Hepatocyte (in vitro differentiated cells): Measurements from ENCODE around the gene NT5C.
"Not testable (repeated sequence)": the region's sequence is repeated elsewhere in the genome, so short reads cannot be mapped to it uniquely, and the experiment has no call there.

Source experiments
- CTCF ChIP-seq: fragments of 200-600 bp; sonication (generic); IDR thresholded peaks from 2 replicates; pipeline ENCODE4 v1.5.1; 2016; ENCODE audit warnings: antibody characterized with exemption, mild to moderate bottlenecking; ENCODE audit not compliant: poor library complexity
- EZH2 ChIP-seq: fragments of 200-600 bp; sonication (generic); IDR thresholded peaks from 2 replicates; pipeline ENCODE4 v1.6.1; 2016; ENCODE audit warnings: antibody characterized with exemption, mild to moderate bottlenecking, borderline replicate concordance
- EZH2phosphoT487 ChIP-seq: fragments of 200-600 bp; sonication (generic); IDR thresholded peaks from one replicate; pipeline ENCODE4 v1.6.1; 2018; ENCODE audit warnings: antibody characterized with exemption, mild to moderate bottlenecking, low read depth, moderate library complexity; ENCODE audit not compliant: unreplicated experiment, severe bottlenecking

- TF ChIP-seq CTCF, EZH2, EZH2phosphoT487: not testable (repeated sequence)
Observed at GRCh38 chr17:75137762-75138161, 6.2 kb upstream of the NT5C start.
